ENCODE results near the gene CDC42EP1. TPM values are rescaled to one million over a fixed set of nuclear protein-coding genes. Genes with fewer than 3 reads are reported as not detected.

The CDC42EP1 gene
- polyA plus RNA-seq, 3 donors: 5.9 to 13.2 (median 8.5) TPM

DNA sequence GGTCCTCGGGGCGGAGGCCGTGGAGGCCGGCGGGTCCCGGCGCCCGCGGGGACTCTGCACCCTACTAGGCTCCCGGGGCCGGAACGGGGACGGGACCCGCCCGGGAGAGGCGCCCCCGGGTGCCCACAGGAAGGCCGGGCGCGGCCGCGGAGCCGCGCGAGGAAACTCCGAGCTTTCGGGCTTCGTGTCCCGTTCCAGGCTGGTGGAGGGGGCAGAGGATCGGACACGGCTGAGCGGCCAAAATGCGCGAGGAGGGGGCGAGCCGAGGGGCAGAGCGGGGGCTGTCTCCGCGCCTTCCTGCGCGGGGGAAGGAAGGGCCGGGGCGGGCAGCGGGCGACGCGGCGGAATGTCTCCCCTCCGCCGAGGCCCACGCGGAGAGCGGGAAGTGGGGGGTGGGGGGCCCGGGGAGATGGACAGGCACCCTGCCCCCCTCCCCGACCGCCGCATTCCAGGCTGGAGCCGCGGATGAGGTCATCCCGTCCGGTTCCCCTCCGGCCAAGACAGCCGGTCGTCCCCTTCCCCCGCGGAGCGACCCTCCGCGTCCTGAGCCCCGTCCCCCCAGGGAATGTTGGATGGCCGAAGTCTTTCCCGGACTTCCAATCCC is 430 bp downstream of the CDC42EP1 start:
- Mint-ChIP-seq H3K36me3 (peaks cover 17 to 18% of the 10 kb centered on the region in 2 donors), H3K4me1 (peaks cover 46% of the 10 kb centered on the region), H3K27me3 (ENCODE audit: low read depth in 3 of 3) (peaks cover 59 to 75% (median 75%) of the 10 kb centered on the region in 3 donors), H3K9me3 (peaks cover 0 to 16% (median 2%) of the 10 kb centered on the region in 7 donors), H3K4me3 (peak overlapping the region; percentile 84 to 88), H3K27ac (peak overlapping the region in 3 of 7 donors; percentile 15 to 86 (median 85))
- Histone ChIP-seq H3K4me1 (ENCODE audit: control insufficient read depth in 1 of 2, insufficient read depth in 2 of 2, low read length in 2 of 2) (peaks cover 39 to 68% of the 10 kb centered on the region in 2 donors), H3K4me3 (replicated peaks in 1 of 3; ENCODE audit: low read depth in 2 of 3, low read length in 3 of 3) (peak overlapping the region; percentile 45 to 76 (median 47)), H3K36me3 (replicated peaks in 1 of 2; ENCODE audit: control insufficient read depth in 1 of 2, insufficient read depth in 2 of 2, low read length in 2 of 2) (no peaks in the 10 kb centered on the region), H3K4me2 (replicated peaks; ENCODE audit: extremely low read depth, low read length, poor library complexity, severe bottlenecking) (peak overlapping the region; percentile 83), H3K9ac (ENCODE audit: insufficient read depth, low read length, poor library complexity, severe bottlenecking) (peak overlapping the region; percentile 72), H3K9me3 (replicated peaks in 1 of 2; ENCODE audit: control insufficient read depth in 1 of 2, insufficient read depth in 1 of 2, low read length in 2 of 2) (no peaks in the 10 kb centered on the region), H3K27ac (ENCODE audit: low read depth in 1 of 2, low read length in 2 of 2) (peak overlapping the region in 1 of 2 donors; percentile 59), H3K79me2 (ENCODE audit: insufficient read depth, low read length) (peaks cover 6% of the 10 kb centered on the region), H3K27me3 (ENCODE audit: control insufficient read depth in 2 of 2, insufficient read depth in 2 of 2, low read length in 2 of 2) (peaks cover 4 to 53% of the 10 kb centered on the region in 2 donors), H2AFZ (ENCODE audit: insufficient read depth, low read depth, low read length, poor library complexity, severe bottlenecking) (peak overlapping the region; percentile 73), H4K20me1 (ENCODE audit: insufficient read depth, low read length) (peaks cover 38% of the 10 kb centered on the region)
- TF ChIP-seq, protein P1, sequence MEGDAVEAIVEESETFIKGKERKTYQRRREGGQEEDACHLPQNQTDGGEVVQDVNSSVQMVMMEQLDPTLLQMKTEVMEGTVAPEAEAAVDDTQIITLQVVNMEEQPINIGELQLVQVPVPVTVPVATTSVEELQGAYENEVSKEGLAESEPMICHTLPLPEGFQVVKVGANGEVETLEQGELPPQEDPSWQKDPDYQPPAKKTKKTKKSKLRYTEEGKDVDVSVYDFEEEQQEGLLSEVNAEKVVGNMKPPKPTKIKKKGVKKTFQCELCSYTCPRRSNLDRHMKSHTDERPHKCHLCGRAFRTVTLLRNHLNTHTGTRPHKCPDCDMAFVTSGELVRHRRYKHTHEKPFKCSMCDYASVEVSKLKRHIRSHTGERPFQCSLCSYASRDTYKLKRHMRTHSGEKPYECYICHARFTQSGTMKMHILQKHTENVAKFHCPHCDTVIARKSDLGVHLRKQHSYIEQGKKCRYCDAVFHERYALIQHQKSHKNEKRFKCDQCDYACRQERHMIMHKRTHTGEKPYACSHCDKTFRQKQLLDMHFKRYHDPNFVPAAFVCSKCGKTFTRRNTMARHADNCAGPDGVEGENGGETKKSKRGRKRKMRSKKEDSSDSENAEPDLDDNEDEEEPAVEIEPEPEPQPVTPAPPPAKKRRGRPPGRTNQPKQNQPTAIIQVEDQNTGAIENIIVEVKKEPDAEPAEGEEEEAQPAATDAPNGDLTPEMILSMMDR (IDR thresholded peaks at IDR 0.05): no peak
- WGBS (ENCODE audit: insufficient coverage): under 1% methylated on average over 51 of the region's 72 CpGs
- intact Hi-C loops (cut with micrococcal nuclease): loop anchor here in 1 of 2 donors (5.0 kb wide), 1 partner anchor 37 kb away; no protein-coding TSS in a partner anchor
- no peak for DNase-seq

DNA sequence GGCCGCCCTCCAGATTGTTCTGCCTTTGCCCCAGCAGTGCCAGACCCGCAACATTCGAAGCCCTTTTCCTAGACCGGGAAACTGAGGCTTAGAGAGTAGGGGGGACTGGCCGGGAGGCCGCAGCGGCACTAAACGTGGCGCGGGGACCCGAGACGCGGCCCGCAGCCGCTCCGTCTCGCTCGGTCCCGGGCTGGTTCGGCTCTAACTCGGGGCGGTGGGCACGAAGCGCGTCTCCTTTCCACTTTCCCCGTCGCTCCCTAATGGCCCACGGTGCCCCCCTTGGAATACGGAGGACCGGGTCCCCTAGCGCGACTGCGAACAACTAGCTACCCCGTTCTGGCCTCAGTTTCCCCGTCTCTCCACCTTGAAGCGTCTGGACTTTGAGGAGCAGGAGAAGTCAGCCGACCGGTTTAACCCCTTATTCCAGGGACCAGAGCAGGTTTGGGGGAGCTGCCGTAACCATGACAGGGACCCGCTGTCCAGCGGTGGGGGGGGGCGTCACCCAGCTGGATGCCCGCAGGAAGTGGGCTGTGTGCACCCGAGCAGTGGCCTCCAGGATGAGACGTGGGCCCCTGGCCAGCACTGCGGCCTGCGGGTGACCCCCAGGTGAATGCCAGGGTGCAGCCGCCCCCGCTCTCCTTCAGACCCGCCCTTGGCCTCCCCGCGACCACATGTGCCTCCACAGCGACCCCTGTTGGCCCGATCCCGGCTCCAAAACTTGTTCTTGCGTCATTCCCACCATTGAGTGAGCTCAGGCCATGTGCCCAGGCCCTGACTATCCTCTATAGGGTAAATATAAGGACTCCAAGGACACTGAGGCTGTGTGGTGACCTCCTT is 1.1 kb downstream of the CDC42EP1 start:
- Mint-ChIP-seq H3K4me3 (peak overlapping the region; percentile 83 to 84), H3K27ac (peak overlapping the region in 5 of 7 donors; percentile 15 to 86 (median 76)), H3K9me3 (peaks cover 0 to 16% (median 2%) of the 10 kb centered on the region in 7 donors), H3K36me3 (peaks cover 20 to 24% of the 10 kb centered on the region in 2 donors), H3K4me1 (peaks cover 53% of the 10 kb centered on the region), H3K27me3 (ENCODE audit: low read depth in 3 of 3) (peaks cover 56 to 75% (median 73%) of the 10 kb centered on the region in 3 donors)
- TF ChIP-seq, protein P1 (IDR thresholded peaks at IDR 0.05): peak; percentile 92
- Histone ChIP-seq H3K4me1 (ENCODE audit: control insufficient read depth in 1 of 2, insufficient read depth in 2 of 2, low read length in 2 of 2) (peaks cover 47 to 73% of the 10 kb centered on the region in 2 donors), H3K4me3 (replicated peaks in 1 of 3; ENCODE audit: low read depth in 2 of 3, low read length in 3 of 3) (peak overlapping the region; percentile 45 to 76 (median 47)), H3K27ac (ENCODE audit: low read depth in 1 of 2, low read length in 2 of 2) (peak overlapping the region in 1 of 2 donors; percentile 59), H3K27me3 (ENCODE audit: control insufficient read depth in 2 of 2, insufficient read depth in 2 of 2, low read length in 2 of 2) (peaks cover 2 to 47% of the 10 kb centered on the region in 2 donors), H3K9ac (ENCODE audit: insufficient read depth, low read length, poor library complexity, severe bottlenecking) (peak overlapping the region; percentile 72), H3K4me2 (replicated peaks; ENCODE audit: extremely low read depth, low read length, poor library complexity, severe bottlenecking) (peak overlapping the region; percentile 83), H3K36me3 (replicated peaks in 1 of 2; ENCODE audit: control insufficient read depth in 1 of 2, insufficient read depth in 2 of 2, low read length in 2 of 2) (no peaks in the 10 kb centered on the region), H4K20me1 (ENCODE audit: insufficient read depth, low read length) (peaks cover 45% of the 10 kb centered on the region), H3K9me3 (replicated peaks in 1 of 2; ENCODE audit: control insufficient read depth in 1 of 2, insufficient read depth in 1 of 2, low read length in 2 of 2) (no peaks in the 10 kb centered on the region), H3K79me2 (ENCODE audit: insufficient read depth, low read length) (peaks cover 6% of the 10 kb centered on the region), H2AFZ (ENCODE audit: insufficient read depth, low read depth, low read length, poor library complexity, severe bottlenecking) (peak overlapping the region; percentile 73)
- DNase-seq: peak; percentile 67 to 81 (median 80)
- intact Hi-C loops (cut with micrococcal nuclease): loop anchor here in 1 of 2 donors (5.0 kb wide), 1 partner anchor 36 kb away; no protein-coding TSS in a partner anchor
- 2% methylated on average over 55 of the region's 56 CpGs for WGBS (ENCODE audit: insufficient coverage)

Measured in CD14-positive monocyte (primary cell).